ENCODE data around the gene BRINP3.

GRCh38 chr1:190277107-190277506 is 200.6 kb downstream of the BRINP3 start:
- TF ChIP-seq POLR2A (IDR thresholded peaks at IDR 0.05) (no peak), CTCF (IDR thresholded peaks at IDR 0.05) (no peak)

Measured in upper lobe of left lung (tissue), 4 donors.